ENCODE data around the gene PDE8B. TPM values are rescaled to one million over a fixed set of nuclear protein-coding genes. Genes with fewer than 3 reads are reported as not detected.

The PDE8B gene
- total and polyA plus RNA-seq, 2 experiments from 2014 or later = 0.45 to 0.91 TPM

DNA sequence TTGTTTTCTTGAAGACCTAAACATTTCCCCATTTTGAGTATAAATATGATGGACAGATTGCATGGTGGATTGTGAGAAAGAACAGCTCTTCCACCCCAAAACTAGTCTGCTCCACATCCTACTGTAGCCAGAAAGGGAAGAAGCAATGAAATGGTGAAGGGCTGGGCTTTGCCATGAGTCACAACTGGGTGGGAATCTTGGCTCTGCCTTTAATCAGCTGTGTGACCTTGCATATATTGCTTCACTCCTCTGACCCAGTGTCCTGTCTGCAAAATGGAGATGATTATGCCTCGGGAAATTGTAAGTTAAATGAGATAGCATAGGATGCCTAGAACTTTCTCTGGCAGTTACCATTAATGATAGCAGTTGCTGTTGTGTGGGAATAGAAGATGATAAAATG lies 101.9 kb downstream of the PDE8B start (continued):
- TF ChIP-seq, protein P1, sequence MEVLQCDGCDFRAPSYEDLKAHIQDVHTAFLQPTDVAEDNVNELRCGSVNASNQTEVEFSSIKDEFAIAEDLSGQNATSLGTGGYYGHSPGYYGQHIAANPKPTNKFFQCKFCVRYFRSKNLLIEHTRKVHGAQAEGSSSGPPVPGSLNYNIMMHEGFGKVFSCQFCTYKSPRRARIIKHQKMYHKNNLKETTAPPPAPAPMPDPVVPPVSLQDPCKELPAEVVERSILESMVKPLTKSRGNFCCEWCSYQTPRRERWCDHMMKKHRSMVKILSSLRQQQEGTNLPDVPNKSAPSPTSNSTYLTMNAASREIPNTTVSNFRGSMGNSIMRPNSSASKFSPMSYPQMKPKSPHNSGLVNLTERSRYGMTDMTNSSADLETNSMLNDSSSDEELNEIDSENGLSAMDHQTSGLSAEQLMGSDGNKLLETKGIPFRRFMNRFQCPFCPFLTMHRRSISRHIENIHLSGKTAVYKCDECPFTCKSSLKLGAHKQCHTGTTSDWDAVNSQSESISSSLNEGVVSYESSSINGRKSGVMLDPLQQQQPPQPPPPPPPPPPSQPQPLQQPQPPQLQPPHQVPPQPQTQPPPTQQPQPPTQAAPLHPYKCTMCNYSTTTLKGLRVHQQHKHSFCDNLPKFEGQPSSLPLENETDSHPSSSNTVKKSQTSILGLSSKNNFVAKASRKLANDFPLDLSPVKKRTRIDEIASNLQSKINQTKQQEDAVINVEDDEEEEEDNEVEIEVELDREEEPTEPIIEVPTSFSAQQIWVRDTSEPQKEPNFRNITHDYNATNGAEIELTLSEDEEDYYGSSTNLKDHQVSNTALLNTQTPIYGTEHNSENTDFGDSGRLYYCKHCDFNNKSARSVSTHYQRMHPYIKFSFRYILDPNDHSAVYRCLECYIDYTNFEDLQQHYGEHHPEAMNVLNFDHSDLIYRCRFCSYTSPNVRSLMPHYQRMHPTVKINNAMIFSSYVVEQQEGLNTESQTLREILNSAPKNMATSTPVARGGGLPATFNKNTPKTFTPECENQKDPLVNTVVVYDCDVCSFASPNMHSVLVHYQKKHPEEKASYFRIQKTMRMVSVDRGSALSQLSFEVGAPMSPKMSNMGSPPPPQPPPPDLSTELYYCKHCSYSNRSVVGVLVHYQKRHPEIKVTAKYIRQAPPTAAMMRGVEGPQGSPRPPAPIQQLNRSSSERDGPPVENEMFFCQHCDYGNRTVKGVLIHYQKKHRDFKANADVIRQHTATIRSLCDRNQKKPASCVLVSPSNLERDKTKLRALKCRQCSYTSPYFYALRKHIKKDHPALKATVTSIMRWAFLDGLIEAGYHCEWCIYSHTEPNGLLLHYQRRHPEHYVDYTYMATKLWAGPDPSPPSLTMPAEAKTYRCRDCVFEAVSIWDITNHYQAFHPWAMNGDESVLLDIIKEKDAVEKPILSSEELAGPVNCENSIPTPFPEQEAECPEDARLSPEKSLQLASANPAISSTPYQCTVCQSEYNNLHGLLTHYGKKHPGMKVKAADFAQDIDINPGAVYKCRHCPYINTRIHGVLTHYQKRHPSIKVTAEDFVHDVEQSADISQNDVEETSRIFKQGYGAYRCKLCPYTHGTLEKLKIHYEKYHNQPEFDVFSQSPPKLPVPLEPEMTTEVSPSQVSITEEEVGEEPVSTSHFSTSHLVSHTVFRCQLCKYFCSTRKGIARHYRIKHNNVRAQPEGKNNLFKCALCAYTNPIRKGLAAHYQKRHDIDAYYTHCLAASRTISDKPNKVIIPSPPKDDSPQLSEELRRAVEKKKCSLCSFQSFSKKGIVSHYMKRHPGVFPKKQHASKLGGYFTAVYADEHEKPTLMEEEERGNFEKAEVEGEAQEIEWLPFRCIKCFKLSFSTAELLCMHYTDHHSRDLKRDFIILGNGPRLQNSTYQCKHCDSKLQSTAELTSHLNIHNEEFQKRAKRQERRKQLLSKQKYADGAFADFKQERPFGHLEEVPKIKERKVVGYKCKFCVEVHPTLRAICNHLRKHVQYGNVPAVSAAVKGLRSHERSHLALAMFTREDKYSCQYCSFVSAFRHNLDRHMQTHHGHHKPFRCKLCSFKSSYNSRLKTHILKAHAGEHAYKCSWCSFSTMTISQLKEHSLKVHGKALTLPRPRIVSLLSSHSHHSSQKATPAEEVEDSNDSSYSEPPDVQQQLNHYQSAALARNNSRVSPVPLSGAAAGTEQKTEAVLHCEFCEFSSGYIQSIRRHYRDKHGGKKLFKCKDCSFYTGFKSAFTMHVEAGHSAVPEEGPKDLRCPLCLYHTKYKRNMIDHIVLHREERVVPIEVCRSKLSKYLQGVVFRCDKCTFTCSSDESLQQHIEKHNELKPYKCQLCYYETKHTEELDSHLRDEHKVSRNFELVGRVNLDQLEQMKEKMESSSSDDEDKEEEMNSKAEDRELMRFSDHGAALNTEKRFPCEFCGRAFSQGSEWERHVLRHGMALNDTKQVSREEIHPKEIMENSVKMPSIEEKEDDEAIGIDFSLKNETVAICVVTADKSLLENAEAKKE (CRISPR knock-in tag; IDR thresholded peaks at IDR 0.05) = no peak
- no peak for TF ChIP-seq ZNF114 (CRISPR knock-in tag; IDR thresholded peaks at IDR 0.05)
- TF ChIP-seq STAT1 (IDR thresholded peaks at IDR 0.05; ENCODE audit: unreplicated experiment) = no peak
- no peak for TF ChIP-seq NANOG (IDR thresholded peaks at IDR 0.05; ENCODE audit: borderline replicate concordance)
- TF ChIP-seq, protein P2, sequence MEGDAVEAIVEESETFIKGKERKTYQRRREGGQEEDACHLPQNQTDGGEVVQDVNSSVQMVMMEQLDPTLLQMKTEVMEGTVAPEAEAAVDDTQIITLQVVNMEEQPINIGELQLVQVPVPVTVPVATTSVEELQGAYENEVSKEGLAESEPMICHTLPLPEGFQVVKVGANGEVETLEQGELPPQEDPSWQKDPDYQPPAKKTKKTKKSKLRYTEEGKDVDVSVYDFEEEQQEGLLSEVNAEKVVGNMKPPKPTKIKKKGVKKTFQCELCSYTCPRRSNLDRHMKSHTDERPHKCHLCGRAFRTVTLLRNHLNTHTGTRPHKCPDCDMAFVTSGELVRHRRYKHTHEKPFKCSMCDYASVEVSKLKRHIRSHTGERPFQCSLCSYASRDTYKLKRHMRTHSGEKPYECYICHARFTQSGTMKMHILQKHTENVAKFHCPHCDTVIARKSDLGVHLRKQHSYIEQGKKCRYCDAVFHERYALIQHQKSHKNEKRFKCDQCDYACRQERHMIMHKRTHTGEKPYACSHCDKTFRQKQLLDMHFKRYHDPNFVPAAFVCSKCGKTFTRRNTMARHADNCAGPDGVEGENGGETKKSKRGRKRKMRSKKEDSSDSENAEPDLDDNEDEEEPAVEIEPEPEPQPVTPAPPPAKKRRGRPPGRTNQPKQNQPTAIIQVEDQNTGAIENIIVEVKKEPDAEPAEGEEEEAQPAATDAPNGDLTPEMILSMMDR (conservative IDR thresholded peaks at IDR 0.05; ENCODE audit: low read depth in 2 of 2) = no peak
- TF ChIP-seq EZH2 (IDR thresholded peaks at IDR 0.05; ENCODE audit: low read depth, unreplicated experiment) = no peak
- no peak for TF ChIP-seq CREB1 (CRISPR knock-in tag; IDR thresholded peaks at IDR 0.05; ENCODE audit: low read depth)

All from GM23338 (cell line).